A549 (cell line): ENCODE data around the gene DNMT3L. TPM values are rescaled to one million over a fixed set of nuclear protein-coding genes. Genes with fewer than 3 reads are reported as not detected.

Experiments used
- ATAC-seq, 2 experiments: fragments of 200-7000 bp in 1 of 2; fragments of >200 bp in 1 of 2; cut with Nextera tagmentation in 1 of 2; cut with Tn5 transposase in 1 of 2; 3 replicates each; pipeline versions ENCODE4 v1.8.0 to v1.9.1; 2018 to 2020; ENCODE audit warnings: mild to moderate bottlenecking in 1 of 2, moderate library complexity in 1 of 2
- CTCF ChIA-PET: fragments of 300-600 bp; sonication (Branson Sonifier 250); formaldehyde crosslinking; extraction: SDS; loops from one replicate; lab custom pipeline; 2021; ENCODE audit warnings: antibody characterized with exemption, inconsistent platforms; lab: Yijun Ruan, JAX
- POLR2A ChIA-PET: fragments of 350-600 bp; formaldehyde crosslinking; extraction: SDS; loops from one replicate; lab custom pipeline; 2021; ENCODE audit warnings: antibody characterized with exemption, inconsistent platforms; lab: Yijun Ruan, JAX
- DNase-seq, 2 experiments: peaks; one replicate each; pipeline versions ENCODE4 v3.0.0 to v3.0.0-alpha.2; 2011 to 2016; ENCODE audit warnings: low read depth in 1 of 2, low spot score in 1 of 2
- FAIRE-seq: peaks from 2 replicates; lab custom pipeline; 2011; peaks lifted over from hg19 to GRCh38; lab: Jason Lieb, UNC
- H3K27ac ChIP-seq, 2 experiments: fragments of >200 bp; sonication (Bioruptor Twin); formaldehyde crosslinking; 3 replicates each; pipeline ENCODE4 v1.5.1; 2016 to 2017
- H3K4me1 ChIP-seq: fragments of >200 bp; sonication (Bioruptor Twin); formaldehyde crosslinking; 3 replicates; pipeline ENCODE4 v1.6.1; 2016
- H3K4me2 ChIP-seq: fragments of >200 bp; sonication (Bioruptor Twin); formaldehyde crosslinking; 3 replicates; pipeline ENCODE4 v1.6.1; 2016
- H3K4me3 ChIP-seq: fragments of >200 bp; sonication (Bioruptor Twin); formaldehyde crosslinking; 3 replicates; pipeline ENCODE4 v1.5.1; 2016
- H3K9me3 ChIP-seq: fragments of >200 bp; sonication (Bioruptor Twin); formaldehyde crosslinking; 3 replicates; pipeline ENCODE4 v1.6.1; 2016
- CBX2 ChIP-seq: fragments of 200-600 bp; sonication (generic); IDR thresholded peaks from 2 replicates; pipeline ENCODE4 v1.6.1; 2016; ENCODE audit warnings: low read depth, mild to moderate bottlenecking, borderline replicate concordance
- CEBPB ChIP-seq, 2 experiments: fragments of >200 bp in 1 of 2; sonication (Bioruptor Twin) in 1 of 2; formaldehyde crosslinking in 1 of 2; IDR thresholded peaks; 2 replicates each; pipeline ENCODE4 v1.6.1; 2012 to 2016
- FOSB ChIP-seq: fragments of 250-450 bp; sonication (Bioruptor Pico); IDR thresholded peaks from 2 replicates; pipeline ENCODE4 v1.5.0; 2020; ENCODE audit warnings: mild to moderate bottlenecking, moderate library complexity
- FOXS1 ChIP-seq: fragments of 250-450 bp; sonication (Bioruptor Pico); IDR thresholded peaks from 2 replicates; pipeline ENCODE4 v1.5.0; 2020; ENCODE audit warnings: mild to moderate bottlenecking, moderate library complexity
- HDAC2 ChIP-seq: fragments of 200-600 bp; sonication (generic); IDR thresholded peaks from 2 replicates; pipeline ENCODE4 v1.6.1; 2016
- HOXB5 ChIP-seq: fragments of 250-450 bp; sonication (Bioruptor Pico); IDR thresholded peaks from 2 replicates; pipeline ENCODE4 v1.5.0; 2020; ENCODE audit warnings: mild to moderate bottlenecking, moderate library complexity
- JUNB ChIP-seq: fragments of >200 bp; sonication (Bioruptor Twin); formaldehyde crosslinking; IDR thresholded peaks from 2 replicates; pipeline ENCODE4 v1.6.1; 2016
- KDM5A ChIP-seq: fragments of 200-600 bp; sonication (generic); IDR thresholded peaks from 2 replicates; pipeline ENCODE4 v1.6.1; 2016; ENCODE audit warnings: antibody characterized with exemption, mild to moderate bottlenecking
- MAFK ChIP-seq: fragments of 450-650 bp; IDR thresholded peaks from 2 replicates; pipeline ENCODE4 v1.6.1; 2014; ENCODE audit not compliant: partially characterized antibody
- NFE2L2 ChIP-seq: fragments of 150-350 bp; conservative IDR thresholded peaks from 2 replicates; pipeline ENCODE4 v1.6.1; 2014; ENCODE audit warnings: low read length
- NPAS2 ChIP-seq: fragments of 250-450 bp; sonication (Bioruptor Pico); IDR thresholded peaks from 2 replicates; pipeline ENCODE4 v1.8.0; 2022; ENCODE audit warnings: mild to moderate bottlenecking, moderate library complexity, borderline replicate concordance
- NR3C1 ChIP-seq: fragments of >200 bp; sonication (Bioruptor Twin); formaldehyde crosslinking; IDR thresholded peaks from 3 replicates; pipeline ENCODE4 v1.6.1; 2017
- POLR2A ChIP-seq: IDR thresholded peaks from 2 replicates; pipeline ENCODE4 v1.6.1; 2012; ENCODE audit warnings: mild to moderate bottlenecking, low read length
- RCOR1 ChIP-seq: fragments of 150-350 bp; IDR thresholded peaks from 2 replicates; pipeline ENCODE4 v1.6.1; 2014; ENCODE audit warnings: antibody characterized with exemption, low read length, low read depth
- TP53 ChIP-seq: fragments of 250-450 bp; sonication (Bioruptor Pico); IDR thresholded peaks from 2 replicates; pipeline ENCODE4 v1.5.0; 2021; ENCODE audit warnings: mild to moderate bottlenecking, moderate library complexity
- ZC3H11A ChIP-seq: fragments of 450-650 bp; IDR thresholded peaks from 2 replicates; pipeline ENCODE4 v1.6.1; 2014; ENCODE audit warnings: antibody characterized with exemption, mild to moderate bottlenecking
- WGBS: methylation state at CpG from one replicate; pipeline ENCODE4 v1.1.6; 2017; ENCODE audit errors: missing lambda C conversion rate; 5-methylcytosine and 5-hydroxymethylcytosine counted together
- polyA plus RNA-seq, 4 experiments: library from polyadenylated mRNA; depleted of rRNA in 3 of 4; stranded (reverse); fragments of >200 nt; fragmentation: RNase III in 1 of 4; extraction: RNeasy Plus Mini Kit Qiagen cat#74134 plus additional on column Dnase treatment in 1 of 4; gene quantifications; 2 replicates in 3 of 4; 3 replicates in 1 of 4; pipeline ENCODE4 v1.2.3, GENCODE V29; 2011 to 2017
- TF ChIP-seq, protein P1 (sequence below): fragments of >200 bp; sonication (Bioruptor Twin); formaldehyde crosslinking; IDR thresholded peaks from 2 replicates; pipeline ENCODE4 v1.6.1; 2016
- TF ChIP-seq, protein P2 (sequence below): fragments of >200 bp; sonication (Bioruptor Twin); formaldehyde crosslinking; IDR thresholded peaks from 3 replicates; pipeline ENCODE4 v1.6.1; 2016
- TF ChIP-seq, protein P3 (sequence below): fragments of 200-600 bp; sonication (generic); IDR thresholded peaks from 2 replicates; pipeline ENCODE4 v1.6.1; 2016; ENCODE audit warnings: antibody characterized with exemption, mild to moderate bottlenecking, moderate library complexity
- TF ChIP-seq, protein P4 (sequence below): IDR thresholded peaks from 2 replicates; pipeline ENCODE4 v1.6.1; 2012

The DNMT3L gene
- polyA plus RNA-seq, 2 of the 4 experiments (the other 2 are of a cell fraction) = not detected

DNA sequence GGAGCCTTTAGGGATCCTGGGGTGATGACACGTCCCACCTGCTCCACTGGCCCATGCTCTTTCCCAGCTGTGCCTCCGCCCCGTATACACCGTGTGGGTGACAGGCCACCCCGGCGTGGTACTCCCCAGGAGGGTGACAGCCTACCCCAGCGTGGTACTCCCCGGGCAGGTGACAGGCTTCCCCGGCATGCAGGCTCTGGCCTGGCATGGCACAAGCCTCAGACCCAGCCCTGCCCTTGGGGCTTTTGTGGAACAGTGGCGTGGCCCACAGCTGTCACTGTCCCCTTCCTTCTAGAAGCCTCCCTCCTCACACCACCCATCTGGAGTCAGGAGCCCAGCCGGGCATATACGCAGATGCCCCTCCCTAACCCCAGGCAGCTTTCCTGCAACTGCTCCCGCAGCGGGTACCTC lies 33.5 kb upstream of the DNMT3L start:
- TF ChIP-seq CEBPB (IDR thresholded peaks at IDR 0.05) = no peak
- TF ChIP-seq JUNB = no peak
- no peak for TF ChIP-seq NPAS2 (CRISPR knock-in tag)
- TF ChIP-seq NFE2L2 = no peak
- TF ChIP-seq, protein P1, sequence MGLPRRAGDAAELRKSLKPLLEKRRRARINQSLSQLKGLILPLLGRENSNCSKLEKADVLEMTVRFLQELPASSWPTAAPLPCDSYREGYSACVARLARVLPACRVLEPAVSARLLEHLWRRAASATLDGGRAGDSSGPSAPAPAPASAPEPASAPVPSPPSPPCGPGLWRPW = no peak
- TF ChIP-seq FOXS1 (CRISPR knock-in tag) = no peak
- no peak for TF ChIP-seq NR3C1
- no peak for TF ChIP-seq MAFK
- no peak for TF ChIP-seq RCOR1
- no peak for TF ChIP-seq TP53 (CRISPR knock-in tag)
- TF ChIP-seq CBX2 = no peak
- no peak for TF ChIP-seq KDM5A
- no peak for TF ChIP-seq HDAC2
- no peak for TF ChIP-seq POLR2A
- no peak for TF ChIP-seq FOSB
- TF ChIP-seq HOXB5 = no peak
- TF ChIP-seq, protein P2, sequence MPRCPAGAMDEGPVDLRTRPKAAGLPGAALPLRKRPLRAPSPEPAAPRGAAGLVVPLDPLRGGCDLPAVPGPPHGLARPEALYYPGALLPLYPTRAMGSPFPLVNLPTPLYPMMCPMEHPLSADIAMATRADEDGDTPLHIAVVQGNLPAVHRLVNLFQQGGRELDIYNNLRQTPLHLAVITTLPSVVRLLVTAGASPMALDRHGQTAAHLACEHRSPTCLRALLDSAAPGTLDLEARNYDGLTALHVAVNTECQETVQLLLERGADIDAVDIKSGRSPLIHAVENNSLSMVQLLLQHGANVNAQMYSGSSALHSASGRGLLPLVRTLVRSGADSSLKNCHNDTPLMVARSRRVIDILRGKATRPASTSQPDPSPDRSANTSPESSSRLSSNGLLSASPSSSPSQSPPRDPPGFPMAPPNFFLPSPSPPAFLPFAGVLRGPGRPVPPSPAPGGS = no peak
- TF ChIP-seq ZC3H11A = no peak
- TF ChIP-seq, protein P3, sequence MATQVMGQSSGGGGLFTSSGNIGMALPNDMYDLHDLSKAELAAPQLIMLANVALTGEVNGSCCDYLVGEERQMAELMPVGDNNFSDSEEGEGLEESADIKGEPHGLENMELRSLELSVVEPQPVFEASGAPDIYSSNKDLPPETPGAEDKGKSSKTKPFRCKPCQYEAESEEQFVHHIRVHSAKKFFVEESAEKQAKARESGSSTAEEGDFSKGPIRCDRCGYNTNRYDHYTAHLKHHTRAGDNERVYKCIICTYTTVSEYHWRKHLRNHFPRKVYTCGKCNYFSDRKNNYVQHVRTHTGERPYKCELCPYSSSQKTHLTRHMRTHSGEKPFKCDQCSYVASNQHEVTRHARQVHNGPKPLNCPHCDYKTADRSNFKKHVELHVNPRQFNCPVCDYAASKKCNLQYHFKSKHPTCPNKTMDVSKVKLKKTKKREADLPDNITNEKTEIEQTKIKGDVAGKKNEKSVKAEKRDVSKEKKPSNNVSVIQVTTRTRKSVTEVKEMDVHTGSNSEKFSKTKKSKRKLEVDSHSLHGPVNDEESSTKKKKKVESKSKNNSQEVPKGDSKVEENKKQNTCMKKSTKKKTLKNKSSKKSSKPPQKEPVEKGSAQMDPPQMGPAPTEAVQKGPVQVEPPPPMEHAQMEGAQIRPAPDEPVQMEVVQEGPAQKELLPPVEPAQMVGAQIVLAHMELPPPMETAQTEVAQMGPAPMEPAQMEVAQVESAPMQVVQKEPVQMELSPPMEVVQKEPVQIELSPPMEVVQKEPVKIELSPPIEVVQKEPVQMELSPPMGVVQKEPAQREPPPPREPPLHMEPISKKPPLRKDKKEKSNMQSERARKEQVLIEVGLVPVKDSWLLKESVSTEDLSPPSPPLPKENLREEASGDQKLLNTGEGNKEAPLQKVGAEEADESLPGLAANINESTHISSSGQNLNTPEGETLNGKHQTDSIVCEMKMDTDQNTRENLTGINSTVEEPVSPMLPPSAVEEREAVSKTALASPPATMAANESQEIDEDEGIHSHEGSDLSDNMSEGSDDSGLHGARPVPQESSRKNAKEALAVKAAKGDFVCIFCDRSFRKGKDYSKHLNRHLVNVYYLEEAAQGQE = no peak
- DNase-seq (no peak), ATAC-seq (no peak), FAIRE-seq (no peak)
- Histone ChIP-seq H3K27ac (peak overlapping the region in 1 of 2 experiments; percentile 80; a peak in 3 of 6 replicates), H3K4me1 (peaks cover 18% of the 10 kb centered on the region), H3K9me3 (no peaks in the 10 kb centered on the region), H3K4me2 (peak overlapping the region; percentile 49; the same call in 2 of the 3 replicates), H3K4me3 (no peak overlapping the region)
- 65% methylated on average over 13 of the region's 14 CpGs for WGBS
- ChIA-PET POLR2A (no interaction called here), CTCF (interaction anchor here (0.7 to 1.9 kb wide), 3 partner anchors 9 to 39 kb away, joined by 3 to 10 read pairs (median 3); no protein-coding TSS in a partner anchor)

DNA sequence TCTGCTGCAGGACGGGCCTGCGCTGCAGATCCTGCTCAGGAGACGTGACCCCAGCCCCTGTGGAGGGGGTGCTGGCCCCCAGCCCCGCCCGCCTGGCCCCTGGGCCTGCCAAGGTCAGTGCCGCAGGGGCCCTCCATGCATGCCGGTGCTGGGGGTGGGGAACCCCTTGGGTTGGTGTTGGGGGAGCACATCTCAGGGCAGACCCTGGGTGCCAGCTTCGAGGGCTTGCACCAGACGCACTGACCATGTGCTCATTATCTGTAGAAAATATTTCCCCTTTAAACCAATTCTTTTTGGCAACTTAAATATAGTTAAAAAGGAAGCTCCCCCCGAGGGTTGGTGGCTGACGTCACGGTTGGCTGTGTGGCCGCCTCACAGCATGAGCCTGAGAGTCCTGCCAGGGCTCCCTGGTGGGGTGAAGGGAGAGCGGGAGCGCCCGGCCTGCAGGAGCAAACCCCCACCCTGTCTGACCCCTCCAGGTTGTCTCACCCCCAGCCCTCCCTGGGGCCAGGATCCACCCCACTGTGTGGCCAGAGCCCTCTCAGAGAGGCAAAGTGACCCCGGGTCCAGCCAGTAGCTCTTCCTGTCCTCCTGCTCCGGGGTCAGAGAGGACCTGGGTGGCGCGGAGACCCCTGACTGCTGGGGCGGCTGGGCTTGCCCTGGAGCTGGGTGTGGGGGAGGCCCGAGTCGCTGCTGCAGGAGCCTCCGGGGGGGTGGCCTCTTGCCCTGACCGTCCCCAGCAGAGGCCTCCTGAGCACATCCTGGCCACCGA lies 32.9 kb upstream of the DNMT3L start:
- FAIRE-seq = no peak
- TF ChIP-seq, protein P1 = no peak
- TF ChIP-seq, protein P4, sequence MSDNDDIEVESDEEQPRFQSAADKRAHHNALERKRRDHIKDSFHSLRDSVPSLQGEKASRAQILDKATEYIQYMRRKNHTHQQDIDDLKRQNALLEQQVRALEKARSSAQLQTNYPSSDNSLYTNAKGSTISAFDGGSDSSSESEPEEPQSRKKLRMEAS = 0 out of 2 replicates have a peak, but pooled peaks have one; percentile 21
- TF ChIP-seq, all 56 proteins: peak for 1
- Histone ChIP-seq H3K27ac (peak overlapping the region in 1 of 2 experiments; percentile 80; a peak in 3 of 6 replicates), H3K4me3 (no peak overlapping the region), H3K9me3 (no peaks in the 10 kb centered on the region), H3K4me2 (peak overlapping the region; percentile 49; the same call in 2 of the 3 replicates), H3K4me1 (peaks cover 18% of the 10 kb centered on the region)
- 35% methylated on average over 8 of the region's 26 CpGs for WGBS
- DNase-seq (no peak), ATAC-seq (0 out of 6 replicates have a peak, but pooled peaks of 1 of the 2 experiments have one; percentile 3)
- ChIA-PET CTCF (interaction anchor here (0.7 to 1.9 kb wide), 2 partner anchors 10 to 39 kb away, joined by 3 to 10 read pairs; no protein-coding TSS in a partner anchor), POLR2A (no interaction called here)
